SK-N-SH (cell line): ENCODE results near the gene MRPL18.

Source experiments
- ELF1 ChIP-seq: IDR thresholded peaks from 2 replicates; pipeline ENCODE4 v1.4.0; 2012
- EZH2phosphoT487 ChIP-seq: fragments of 200-600 bp; sonication (generic); IDR thresholded peaks from 2 replicates; pipeline ENCODE4 v1.6.1; 2017; ENCODE audit warnings: low read depth, mixed run types, mild to moderate bottlenecking, antibody characterized with exemption, moderate library complexity, borderline replicate concordance
- JUND ChIP-seq: IDR thresholded peaks from 2 replicates; pipeline ENCODE4 v1.4.0; 2012
- POLR2AphosphoS5 ChIP-seq: IDR thresholded peaks from 2 replicates; pipeline ENCODE4 v1.6.1; 2012; ENCODE audit warnings: low read depth, low read length
- TF ChIP-seq, protein P1 (sequence below): IDR thresholded peaks from 2 replicates; pipeline ENCODE4 v1.4.0; 2012; ENCODE audit warnings: low read depth, borderline replicate concordance
- TF ChIP-seq, protein P2 (sequence below): fragments of 200-600 bp; sonication (generic); IDR thresholded peaks from 2 replicates; pipeline ENCODE4 v1.6.1; 2017; ENCODE audit warnings: antibody characterized with exemption, mild to moderate bottlenecking, moderate library complexity

DNA sequence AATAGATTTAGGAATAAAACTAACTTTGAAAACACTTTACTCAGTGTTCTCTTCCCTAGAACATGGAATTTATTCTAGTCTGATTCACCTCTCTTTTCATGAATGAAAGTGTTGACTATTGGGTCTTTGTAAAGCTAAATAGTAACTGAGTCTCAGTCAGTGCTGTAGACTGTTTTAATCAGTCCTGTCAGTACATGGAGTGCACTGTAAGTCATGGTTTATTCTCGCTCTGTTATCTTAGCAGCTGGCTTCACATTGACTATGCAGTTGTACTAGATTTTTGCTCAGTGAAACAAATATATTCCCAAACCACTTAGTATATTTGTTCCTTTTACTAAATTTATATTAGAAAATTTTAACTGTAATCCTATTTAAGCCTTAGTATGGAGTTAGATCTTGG is 43.5 kb upstream of the MRPL18 start:
- TF ChIP-seq, protein P1, sequence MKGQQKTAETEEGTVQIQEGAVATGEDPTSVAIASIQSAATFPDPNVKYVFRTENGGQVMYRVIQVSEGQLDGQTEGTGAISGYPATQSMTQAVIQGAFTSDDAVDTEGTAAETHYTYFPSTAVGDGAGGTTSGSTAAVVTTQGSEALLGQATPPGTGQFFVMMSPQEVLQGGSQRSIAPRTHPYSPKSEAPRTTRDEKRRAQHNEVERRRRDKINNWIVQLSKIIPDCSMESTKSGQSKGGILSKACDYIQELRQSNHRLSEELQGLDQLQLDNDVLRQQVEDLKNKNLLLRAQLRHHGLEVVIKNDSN = no peak
- no peak for TF ChIP-seq POLR2AphosphoS5
- TF ChIP-seq, protein P2, sequence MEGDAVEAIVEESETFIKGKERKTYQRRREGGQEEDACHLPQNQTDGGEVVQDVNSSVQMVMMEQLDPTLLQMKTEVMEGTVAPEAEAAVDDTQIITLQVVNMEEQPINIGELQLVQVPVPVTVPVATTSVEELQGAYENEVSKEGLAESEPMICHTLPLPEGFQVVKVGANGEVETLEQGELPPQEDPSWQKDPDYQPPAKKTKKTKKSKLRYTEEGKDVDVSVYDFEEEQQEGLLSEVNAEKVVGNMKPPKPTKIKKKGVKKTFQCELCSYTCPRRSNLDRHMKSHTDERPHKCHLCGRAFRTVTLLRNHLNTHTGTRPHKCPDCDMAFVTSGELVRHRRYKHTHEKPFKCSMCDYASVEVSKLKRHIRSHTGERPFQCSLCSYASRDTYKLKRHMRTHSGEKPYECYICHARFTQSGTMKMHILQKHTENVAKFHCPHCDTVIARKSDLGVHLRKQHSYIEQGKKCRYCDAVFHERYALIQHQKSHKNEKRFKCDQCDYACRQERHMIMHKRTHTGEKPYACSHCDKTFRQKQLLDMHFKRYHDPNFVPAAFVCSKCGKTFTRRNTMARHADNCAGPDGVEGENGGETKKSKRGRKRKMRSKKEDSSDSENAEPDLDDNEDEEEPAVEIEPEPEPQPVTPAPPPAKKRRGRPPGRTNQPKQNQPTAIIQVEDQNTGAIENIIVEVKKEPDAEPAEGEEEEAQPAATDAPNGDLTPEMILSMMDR = no peak
- no peak for TF ChIP-seq ELF1
- no peak for TF ChIP-seq JUND
- TF ChIP-seq EZH2phosphoT487 = no peak
